HEK293 (cell line): ENCODE results near the gene MED20.

Source experiments
- CTCF ChIA-PET: fragments of 350-600 bp; formaldehyde crosslinking; extraction: SDS; loops from one replicate; lab custom pipeline; 2021; ENCODE audit warnings: antibody characterized with exemption; lab: Yijun Ruan, JAX
- POLR2A ChIA-PET: fragments of 300-600 bp; formaldehyde crosslinking; extraction: SDS; loops from one replicate; lab custom pipeline; 2020; ENCODE audit warnings: antibody characterized with exemption, inconsistent platforms; lab: Yijun Ruan, JAX
- H3K27ac ChIP-seq: fragments of 200-500 bp; sonication (Bioruptor generic); 2 replicates; pipeline ENCODE4 v1.5.1; 2014; ENCODE audit warnings: low read depth, low read length, control low read depth, inconsistent platforms; ENCODE audit errors: extremely low read depth
- H3K36me3 ChIP-seq, 2 experiments: fragments of 200-500 bp in 1 of 2; sonication (Bioruptor generic) in 1 of 2; 1 replicate in 1 of 2; 2 replicates in 1 of 2; pipeline ENCODE4 v1.5.1; 2014 to 2017; ENCODE audit warnings: inconsistent platforms in 2 of 2, low read length in 2 of 2; ENCODE audit not compliant: control insufficient read depth in 2 of 2, insufficient read depth in 1 of 2
- H3K4me1 ChIP-seq: fragments of 200-500 bp; sonication (Bioruptor generic); 2 replicates; pipeline ENCODE4 v1.5.1; 2014; ENCODE audit warnings: mild to moderate bottlenecking, low read length, inconsistent platforms; ENCODE audit not compliant: control insufficient read depth, insufficient read depth
- H3K4me3 ChIP-seq: 2 replicates; pipeline ENCODE4 v1.5.1; 2011; ENCODE audit warnings: low read depth, mild to moderate bottlenecking, control low read depth, low read length, moderate library complexity
- H3K9me3 ChIP-seq: fragments of 200-500 bp; sonication (Bioruptor generic); 2 replicates; pipeline ENCODE4 v1.5.1; 2014; ENCODE audit warnings: low read depth, low read length, inconsistent platforms; ENCODE audit not compliant: control insufficient read depth, insufficient read depth
- KLF16 ChIP-seq: fragments of 450-650 bp; formaldehyde crosslinking; IDR thresholded peaks from 2 replicates; pipeline ENCODE4 v1.5.1; 2017; ENCODE audit warnings: missing biosample characterization, missing genetic modification characterization
- KLF9 ChIP-seq: fragments of 450-650 bp; formaldehyde crosslinking; IDR thresholded peaks from 2 replicates; pipeline ENCODE4 v1.5.1; 2016; ENCODE audit warnings: missing biosample characterization, missing genetic modification characterization, low read depth
- OSR2 ChIP-seq: fragments of 450-650 bp; formaldehyde crosslinking; IDR thresholded peaks from 2 replicates; pipeline ENCODE4 v1.5.1; 2016; ENCODE audit warnings: missing biosample characterization, missing genetic modification characterization
- PRDM1 ChIP-seq: fragments of 450-650 bp; formaldehyde crosslinking; IDR thresholded peaks from 2 replicates; pipeline ENCODE4; 2016; ENCODE audit warnings: missing biosample characterization, missing genetic modification characterization
- TCF7L2 ChIP-seq: IDR thresholded peaks from 2 replicates; pipeline ENCODE4 v1.6.1; 2011; ENCODE audit warnings: low read depth, mild to moderate bottlenecking, inconsistent platforms, low read length, moderate library complexity, borderline replicate concordance
- ZBTB21 ChIP-seq: fragments of 450-650 bp; formaldehyde crosslinking; IDR thresholded peaks from 2 replicates; pipeline ENCODE4 v1.5.1; 2017; ENCODE audit warnings: missing biosample characterization, missing genetic modification characterization
- ZEB2 ChIP-seq: fragments of 450-650 bp; formaldehyde crosslinking; IDR thresholded peaks from 2 replicates; pipeline ENCODE4 v1.5.1; 2016; ENCODE audit warnings: missing biosample characterization, missing genetic modification characterization
- ZFHX2 ChIP-seq: fragments of 450-650 bp; formaldehyde crosslinking; conservative IDR thresholded peaks from 2 replicates; pipeline ENCODE4 v1.5.1; 2016; ENCODE audit warnings: missing biosample characterization, missing genetic modification characterization
- ZNF10 ChIP-seq: fragments of 450-650 bp; formaldehyde crosslinking; IDR thresholded peaks from 2 replicates; pipeline ENCODE4 v1.5.1; 2017; ENCODE audit warnings: missing biosample characterization, missing genetic modification characterization
- ZNF157 ChIP-seq: fragments of 450-650 bp; formaldehyde crosslinking; IDR thresholded peaks from 2 replicates; pipeline ENCODE4 v1.5.1; 2016; ENCODE audit warnings: missing biosample characterization, missing genetic modification characterization
- ZNF223 ChIP-seq: fragments of 450-650 bp; formaldehyde crosslinking; IDR thresholded peaks from 2 replicates; pipeline ENCODE4 v1.5.1; 2016; ENCODE audit warnings: missing biosample characterization, missing genetic modification characterization
- ZNF239 ChIP-seq: fragments of 450-650 bp; formaldehyde crosslinking; IDR thresholded peaks from 2 replicates; pipeline ENCODE4 v1.5.1; 2016; ENCODE audit warnings: missing biosample characterization, missing genetic modification characterization
- ZNF274 ChIP-seq, 2 experiments: fragments of 200-500 bp in 1 of 2; fragments of 450-650 bp in 1 of 2; sonication (Bioruptor generic) in 1 of 2; formaldehyde crosslinking in 1 of 2; IDR thresholded peaks; 2 replicates each; pipeline versions ENCODE4 v1.5.1 to v1.6.1; 2014 to 2016; ENCODE audit warnings: borderline replicate concordance in 1 of 2, inconsistent platforms in 1 of 2, low read length in 1 of 2, missing biosample characterization in 1 of 2, missing genetic modification characterization in 1 of 2
- ZNF560 ChIP-seq: fragments of 450-650 bp; formaldehyde crosslinking; IDR thresholded peaks from 2 replicates; pipeline ENCODE4 v1.5.1; 2017; ENCODE audit warnings: missing biosample characterization, missing genetic modification characterization, borderline replicate concordance
- ZNF777 ChIP-seq: fragments of 450-650 bp; formaldehyde crosslinking; IDR thresholded peaks from 2 replicates; pipeline ENCODE4 v1.5.1; 2017; ENCODE audit warnings: missing biosample characterization, missing genetic modification characterization, borderline replicate concordance
- TF ChIP-seq, protein P1 (sequence below): fragments of 450-650 bp; formaldehyde crosslinking; IDR thresholded peaks from 2 replicates; pipeline ENCODE4 v1.5.1; 2016; ENCODE audit warnings: missing biosample characterization, missing genetic modification characterization
- TF ChIP-seq, protein P2 (sequence below): fragments of 450-650 bp; formaldehyde crosslinking; IDR thresholded peaks from 2 replicates; pipeline ENCODE4 v1.5.1; 2017; ENCODE audit warnings: missing biosample characterization, mild to moderate bottlenecking, missing genetic modification characterization, moderate library complexity
- TF ChIP-seq, protein P3 (sequence below): sonication (generic); formaldehyde crosslinking; IDR thresholded peaks from 2 replicates; pipeline ENCODE4 v1.8.1; 2022; ENCODE audit warnings: mild to moderate bottlenecking, moderate library complexity, missing genetic modification reagents
- TF ChIP-seq, protein P4 (sequence below): fragments of 450-650 bp; formaldehyde crosslinking; IDR thresholded peaks from 2 replicates; pipeline ENCODE4 v1.5.1; 2016; ENCODE audit warnings: missing biosample characterization, missing genetic modification characterization

MED20 gene

DNA sequence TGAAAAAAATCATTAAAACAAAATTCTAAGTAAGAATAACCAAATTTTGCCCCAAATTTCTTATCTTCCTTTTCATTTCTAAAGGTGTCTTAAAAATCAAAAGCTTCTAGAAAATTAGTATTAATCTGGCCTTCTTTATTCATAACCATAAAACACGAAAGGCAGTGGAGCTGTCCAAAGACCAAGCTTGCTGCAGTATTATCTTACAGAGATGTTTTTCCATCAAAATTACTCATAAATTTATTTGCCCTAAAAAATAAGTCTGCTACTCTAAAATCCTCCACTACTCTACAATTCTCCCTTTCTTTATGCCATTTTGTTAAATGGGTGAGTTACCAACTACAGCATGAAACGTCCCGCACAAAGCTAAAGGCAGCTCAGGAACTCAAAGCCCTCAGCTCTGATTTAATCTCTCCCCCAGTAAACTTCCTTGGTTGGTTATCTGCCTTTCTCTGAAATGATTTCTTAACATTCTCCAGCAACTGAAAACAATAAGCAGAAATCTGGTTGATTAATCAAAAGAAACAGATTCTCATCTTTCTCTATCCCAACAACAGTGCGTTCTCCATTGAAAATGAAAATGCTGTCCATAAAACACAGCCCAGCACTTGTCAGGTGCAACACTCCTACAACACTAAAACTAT is 27.9 kb downstream of the MED20 start:
- CTCF ChIA-PET = interaction anchor here (0.6 to 3.1 kb wide), 7 partner anchors 14 to 151 kb away, joined by 3 to 11 read pairs (median 4); partner anchors contain the start of genes BYSL, MED20 and TOMM6
- no peak overlapping the region for H3K27ac ChIP-seq
- TF ChIP-seq ZNF777 (tag by site-specific recombination) (no peak), KLF9 (no peak), ZNF10 (tag by site-specific recombination) (no peak), ZFHX2 (tag by site-specific recombination) (no peak), ZNF274 (IDR thresholded peaks at IDR 0.05; ENCODE audit: low read length) (no peak), ZNF274 (tag by site-specific recombination; IDR thresholded peaks at IDR 0.05; ENCODE audit: borderline replicate concordance) (no peak), TCF7L2 (no peak), ZEB2 (no peak), PRDM1 (tag by site-specific recombination) (0 out of 2 replicates have a peak, but pooled peaks have one; percentile 5), ZBTB21 (tag by site-specific recombination) (no peak)
- TF ChIP-seq, protein P1, sequence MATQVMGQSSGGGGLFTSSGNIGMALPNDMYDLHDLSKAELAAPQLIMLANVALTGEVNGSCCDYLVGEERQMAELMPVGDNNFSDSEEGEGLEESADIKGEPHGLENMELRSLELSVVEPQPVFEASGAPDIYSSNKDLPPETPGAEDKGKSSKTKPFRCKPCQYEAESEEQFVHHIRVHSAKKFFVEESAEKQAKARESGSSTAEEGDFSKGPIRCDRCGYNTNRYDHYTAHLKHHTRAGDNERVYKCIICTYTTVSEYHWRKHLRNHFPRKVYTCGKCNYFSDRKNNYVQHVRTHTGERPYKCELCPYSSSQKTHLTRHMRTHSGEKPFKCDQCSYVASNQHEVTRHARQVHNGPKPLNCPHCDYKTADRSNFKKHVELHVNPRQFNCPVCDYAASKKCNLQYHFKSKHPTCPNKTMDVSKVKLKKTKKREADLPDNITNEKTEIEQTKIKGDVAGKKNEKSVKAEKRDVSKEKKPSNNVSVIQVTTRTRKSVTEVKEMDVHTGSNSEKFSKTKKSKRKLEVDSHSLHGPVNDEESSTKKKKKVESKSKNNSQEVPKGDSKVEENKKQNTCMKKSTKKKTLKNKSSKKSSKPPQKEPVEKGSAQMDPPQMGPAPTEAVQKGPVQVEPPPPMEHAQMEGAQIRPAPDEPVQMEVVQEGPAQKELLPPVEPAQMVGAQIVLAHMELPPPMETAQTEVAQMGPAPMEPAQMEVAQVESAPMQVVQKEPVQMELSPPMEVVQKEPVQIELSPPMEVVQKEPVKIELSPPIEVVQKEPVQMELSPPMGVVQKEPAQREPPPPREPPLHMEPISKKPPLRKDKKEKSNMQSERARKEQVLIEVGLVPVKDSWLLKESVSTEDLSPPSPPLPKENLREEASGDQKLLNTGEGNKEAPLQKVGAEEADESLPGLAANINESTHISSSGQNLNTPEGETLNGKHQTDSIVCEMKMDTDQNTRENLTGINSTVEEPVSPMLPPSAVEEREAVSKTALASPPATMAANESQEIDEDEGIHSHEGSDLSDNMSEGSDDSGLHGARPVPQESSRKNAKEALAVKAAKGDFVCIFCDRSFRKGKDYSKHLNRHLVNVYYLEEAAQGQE (tag by site-specific recombination) = peak; percentile 60
- H3K9me3 ChIP-seq = no peaks in the 10 kb centered on the region
- peaks cover 0 to 4% of the 10 kb centered on the region in 2 experiments; a peak in 1 of 3 replicates for H3K36me3 ChIP-seq
- H3K4me3 ChIP-seq = no peak overlapping the region
- POLR2A ChIA-PET = interaction anchor here (1.0 to 1.7 kb wide), 2 partner anchors 15 to 28 kb away, joined by 3 to 6 read pairs; partner anchors contain the start of genes BYSL and MED20
- peaks cover 9% of the 10 kb centered on the region; the same call in 1 of the 2 replicates for H3K4me1 ChIP-seq

DNA sequence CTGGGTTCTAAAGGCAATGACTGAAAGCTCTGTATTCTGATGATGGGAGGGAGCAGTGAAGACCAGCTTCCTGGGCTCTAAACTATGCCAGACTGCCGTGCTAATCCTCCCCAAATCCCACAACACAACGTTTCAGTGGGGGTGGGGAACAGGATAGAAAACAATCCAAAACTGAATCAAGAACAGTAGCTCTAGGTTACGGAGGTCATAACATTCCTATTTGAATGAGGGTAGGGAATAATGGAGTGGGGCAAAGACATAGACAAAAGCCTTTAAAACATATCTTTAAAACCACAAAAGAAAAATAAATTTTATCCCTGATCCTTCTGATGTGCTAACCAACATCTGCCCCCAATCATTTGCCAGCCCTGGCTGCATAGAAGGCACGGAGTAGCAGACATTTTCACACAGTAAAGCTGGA is 33.6 kb downstream of the MED20 start:
- Histone ChIP-seq H3K36me3 (peaks cover 0 to 4% of the 10 kb centered on the region in 2 experiments; a peak in 1 of 3 replicates), H3K4me3 (no peak overlapping the region), H3K4me1 (no peaks in the 10 kb centered on the region), H3K27ac (no peak overlapping the region), H3K9me3 (no peaks in the 10 kb centered on the region)
- POLR2A ChIA-PET = interaction anchor here (0.5 to 0.6 kb wide), 3 partner anchors 15 to 47 kb away, joined by 3 to 4 read pairs (median 3); no protein-coding TSS in a partner anchor
- CTCF ChIA-PET = interaction anchor here (0.5 to 2.8 kb wide), 7 partner anchors 9 to 802 kb away, joined by 3 to 11 read pairs (median 3); partner anchors contain the start of genes BYSL and MED20
- TF ChIP-seq ZNF560 (tag by site-specific recombination) = no peak
- TF ChIP-seq OSR2 = no peak
- TF ChIP-seq, protein P2, sequence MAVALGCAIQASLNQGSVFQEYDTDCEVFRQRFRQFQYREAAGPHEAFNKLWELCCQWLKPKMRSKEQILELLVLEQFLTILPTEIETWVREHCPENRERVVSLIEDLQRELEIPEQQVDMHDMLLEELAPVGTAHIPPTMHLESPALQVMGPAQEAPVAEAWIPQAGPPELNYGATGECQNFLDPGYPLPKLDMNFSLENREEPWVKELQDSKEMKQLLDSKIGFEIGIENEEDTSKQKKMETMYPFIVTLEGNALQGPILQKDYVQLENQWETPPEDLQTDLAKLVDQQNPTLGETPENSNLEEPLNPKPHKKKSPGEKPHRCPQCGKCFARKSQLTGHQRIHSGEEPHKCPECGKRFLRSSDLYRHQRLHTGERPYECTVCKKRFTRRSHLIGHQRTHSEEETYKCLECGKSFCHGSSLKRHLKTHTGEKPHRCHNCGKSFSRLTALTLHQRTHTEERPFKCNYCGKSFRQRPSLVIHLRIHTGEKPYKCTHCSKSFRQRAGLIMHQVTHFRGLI = no peak
- no peak for TF ChIP-seq ZNF157 (tag by site-specific recombination)
- TF ChIP-seq ZNF239 (tag by site-specific recombination) = no peak
- TF ChIP-seq KLF16 = no peak
- no peak for TF ChIP-seq ZNF274 (IDR thresholded peaks at IDR 0.05; ENCODE audit: low read length)
- no peak for TF ChIP-seq ZNF274 (tag by site-specific recombination; IDR thresholded peaks at IDR 0.05; ENCODE audit: borderline replicate concordance)
- TF ChIP-seq, protein P3, sequence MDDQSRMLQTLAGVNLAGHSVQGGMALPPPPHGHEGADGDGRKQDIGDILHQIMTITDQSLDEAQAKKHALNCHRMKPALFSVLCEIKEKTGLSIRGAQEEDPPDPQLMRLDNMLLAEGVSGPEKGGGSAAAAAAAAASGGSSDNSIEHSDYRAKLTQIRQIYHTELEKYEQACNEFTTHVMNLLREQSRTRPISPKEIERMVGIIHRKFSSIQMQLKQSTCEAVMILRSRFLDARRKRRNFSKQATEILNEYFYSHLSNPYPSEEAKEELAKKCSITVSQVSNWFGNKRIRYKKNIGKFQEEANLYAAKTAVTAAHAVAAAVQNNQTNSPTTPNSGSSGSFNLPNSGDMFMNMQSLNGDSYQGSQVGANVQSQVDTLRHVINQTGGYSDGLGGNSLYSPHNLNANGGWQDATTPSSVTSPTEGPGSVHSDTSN (CRISPR knock-in tag) = no peak
- TF ChIP-seq, protein P4, sequence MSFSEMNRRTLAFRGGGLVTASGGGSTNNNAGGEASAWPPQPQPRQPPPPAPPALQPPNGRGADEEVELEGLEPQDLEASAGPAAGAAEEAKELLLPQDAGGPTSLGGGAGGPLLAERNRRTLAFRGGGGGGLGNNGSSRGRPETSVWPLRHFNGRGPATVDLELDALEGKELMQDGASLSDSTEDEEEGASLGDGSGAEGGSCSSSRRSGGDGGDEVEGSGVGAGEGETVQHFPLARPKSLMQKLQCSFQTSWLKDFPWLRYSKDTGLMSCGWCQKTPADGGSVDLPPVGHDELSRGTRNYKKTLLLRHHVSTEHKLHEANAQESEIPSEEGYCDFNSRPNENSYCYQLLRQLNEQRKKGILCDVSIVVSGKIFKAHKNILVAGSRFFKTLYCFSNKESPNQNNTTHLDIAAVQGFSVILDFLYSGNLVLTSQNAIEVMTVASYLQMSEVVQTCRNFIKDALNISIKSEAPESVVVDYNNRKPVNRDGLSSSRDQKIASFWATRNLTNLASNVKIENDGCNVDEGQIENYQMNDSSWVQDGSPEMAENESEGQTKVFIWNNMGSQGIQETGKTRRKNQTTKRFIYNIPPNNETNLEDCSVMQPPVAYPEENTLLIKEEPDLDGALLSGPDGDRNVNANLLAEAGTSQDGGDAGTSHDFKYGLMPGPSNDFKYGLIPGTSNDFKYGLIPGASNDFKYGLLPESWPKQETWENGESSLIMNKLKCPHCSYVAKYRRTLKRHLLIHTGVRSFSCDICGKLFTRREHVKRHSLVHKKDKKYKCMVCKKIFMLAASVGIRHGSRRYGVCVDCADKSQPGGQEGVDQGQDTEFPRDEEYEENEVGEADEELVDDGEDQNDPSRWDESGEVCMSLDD (tag by site-specific recombination) = no peak
- TF ChIP-seq ZNF223 = no peak
